Jurkat, Clone E6-1 (cell line): ENCODE results near the gene RBM33.

Experiments used
- DNase-seq: peaks from one replicate; pipeline ENCODE4 v3.0.0-alpha.2; 2011; ENCODE audit warnings: low read depth, low spot score
- H3K4me3 ChIP-seq: 2 replicates; pipeline ENCODE4 v1.5.1; 2011; ENCODE audit warnings: mild to moderate bottlenecking, low read length, control low read depth, moderate library complexity

The RBM33 gene

DNA sequence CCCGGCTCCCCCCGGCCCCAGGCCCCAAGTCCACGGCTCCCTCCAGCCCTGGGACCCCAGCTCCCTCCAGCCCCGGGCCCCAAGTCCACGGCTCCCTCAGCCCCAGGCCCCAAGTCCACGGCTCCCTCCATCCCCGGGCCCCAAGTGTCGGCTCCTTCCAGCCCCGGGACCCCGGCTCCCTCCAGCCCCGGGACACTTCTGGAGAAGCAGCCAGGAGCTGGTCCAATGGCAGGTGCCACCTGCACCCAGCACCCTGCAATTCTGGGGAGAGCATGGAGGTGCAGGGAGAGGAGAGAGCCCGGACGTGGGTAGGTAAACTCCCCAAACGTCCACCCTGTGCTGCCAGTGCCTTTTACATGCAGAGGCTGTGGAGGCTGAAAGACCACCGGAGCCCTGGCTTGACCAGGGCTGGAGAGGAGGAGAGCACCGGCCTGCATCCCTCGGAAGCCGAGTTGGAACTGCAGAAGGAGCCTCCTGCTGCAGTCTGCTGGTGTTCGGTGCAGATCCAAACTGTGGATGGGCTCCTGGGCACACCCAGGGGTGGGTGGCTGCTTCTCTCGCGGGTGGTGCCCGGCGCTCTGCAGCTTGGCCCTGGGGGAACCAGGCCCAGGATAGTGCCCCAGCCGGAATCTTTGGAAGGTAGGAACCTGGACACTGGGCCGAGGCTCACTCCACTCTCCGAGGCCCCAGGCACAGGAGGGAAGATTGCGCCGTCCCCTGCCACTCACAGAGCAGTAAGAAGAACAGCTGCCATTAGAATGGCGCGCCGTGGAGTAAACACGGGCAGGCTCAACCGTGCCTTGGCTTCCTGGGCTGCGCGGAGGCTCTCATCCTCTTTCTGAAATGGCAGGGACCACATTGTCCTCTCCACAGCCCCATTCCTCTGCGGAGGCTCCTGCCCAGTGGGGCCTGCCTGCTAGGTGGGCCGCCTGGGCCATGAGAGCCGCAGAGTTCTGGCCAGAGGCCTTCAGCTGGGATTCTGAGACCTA is 153.1 kb downstream of the RBM33 start:
- no peak for DNase-seq
- H3K4me3 ChIP-seq: no peak overlapping the region

DNA sequence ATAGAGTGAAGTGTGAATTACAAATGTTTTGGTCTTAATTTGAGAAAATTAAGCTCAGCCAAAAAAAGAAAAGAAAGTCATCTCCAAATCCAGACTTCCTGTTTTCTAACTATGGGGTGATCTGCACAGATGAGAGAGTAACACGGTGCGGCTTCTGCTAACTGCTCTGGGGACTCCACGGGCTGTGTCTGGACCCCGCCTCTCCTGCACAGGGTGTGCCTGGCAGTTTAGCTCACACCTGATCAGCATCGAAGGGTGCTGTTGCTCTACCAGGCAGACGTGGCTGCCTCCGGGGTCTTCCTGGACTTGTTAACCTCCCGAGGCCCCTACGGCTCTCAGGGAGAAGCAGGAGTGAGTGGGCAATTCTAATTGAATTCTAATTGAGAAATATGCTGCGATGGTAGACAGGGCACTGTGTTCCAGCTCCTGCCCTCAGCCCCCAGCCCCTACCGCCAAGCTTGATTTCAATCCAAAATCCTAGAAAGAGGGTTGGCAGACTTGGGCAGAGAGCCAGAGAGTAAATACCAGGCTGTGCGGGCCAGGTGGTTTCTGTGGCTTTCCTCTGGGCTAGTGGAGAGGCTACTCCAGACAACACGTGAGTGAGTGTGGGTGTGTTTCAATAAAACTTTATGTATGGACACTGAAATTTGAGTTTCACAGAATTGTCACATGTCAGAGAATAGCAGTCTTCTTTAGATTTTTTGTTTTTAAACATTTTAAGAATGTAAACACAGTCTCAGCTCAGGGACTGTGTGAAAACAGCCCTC is 154.4 kb downstream of the RBM33 start:
- H3K4me3 ChIP-seq: no peak overlapping the region
- DNase-seq: no peak

GRCh38 chr7:155799514-155799913 is 155.1 kb downstream of the RBM33 start:
- H3K4me3 ChIP-seq: no peak overlapping the region
- no peak for DNase-seq

GRCh38 chr7:155800301-155800700 is 155.8 kb downstream of the RBM33 start:
- DNase-seq: no peak
- no peak overlapping the region for H3K4me3 ChIP-seq

- no peak for DNase-seq
These were observed 156.3 kb downstream of the RBM33 start for GRCh38 chr7:155800741-155801267.

GRCh38 chr7:155802291-155802690 is 157.8 kb downstream of the RBM33 start:
- no peak for DNase-seq
- H3K4me3 ChIP-seq: no peak overlapping the region

More at GRCh38 chr7:155800741-155801267, 156.3 kb downstream of the RBM33 start:
- no peak overlapping the region for H3K4me3 ChIP-seq

GRCh38 chr7:155802906-155803417 is 158.5 kb downstream of the RBM33 start:
- no peak overlapping the region for H3K4me3 ChIP-seq
- no peak for DNase-seq

DNA sequence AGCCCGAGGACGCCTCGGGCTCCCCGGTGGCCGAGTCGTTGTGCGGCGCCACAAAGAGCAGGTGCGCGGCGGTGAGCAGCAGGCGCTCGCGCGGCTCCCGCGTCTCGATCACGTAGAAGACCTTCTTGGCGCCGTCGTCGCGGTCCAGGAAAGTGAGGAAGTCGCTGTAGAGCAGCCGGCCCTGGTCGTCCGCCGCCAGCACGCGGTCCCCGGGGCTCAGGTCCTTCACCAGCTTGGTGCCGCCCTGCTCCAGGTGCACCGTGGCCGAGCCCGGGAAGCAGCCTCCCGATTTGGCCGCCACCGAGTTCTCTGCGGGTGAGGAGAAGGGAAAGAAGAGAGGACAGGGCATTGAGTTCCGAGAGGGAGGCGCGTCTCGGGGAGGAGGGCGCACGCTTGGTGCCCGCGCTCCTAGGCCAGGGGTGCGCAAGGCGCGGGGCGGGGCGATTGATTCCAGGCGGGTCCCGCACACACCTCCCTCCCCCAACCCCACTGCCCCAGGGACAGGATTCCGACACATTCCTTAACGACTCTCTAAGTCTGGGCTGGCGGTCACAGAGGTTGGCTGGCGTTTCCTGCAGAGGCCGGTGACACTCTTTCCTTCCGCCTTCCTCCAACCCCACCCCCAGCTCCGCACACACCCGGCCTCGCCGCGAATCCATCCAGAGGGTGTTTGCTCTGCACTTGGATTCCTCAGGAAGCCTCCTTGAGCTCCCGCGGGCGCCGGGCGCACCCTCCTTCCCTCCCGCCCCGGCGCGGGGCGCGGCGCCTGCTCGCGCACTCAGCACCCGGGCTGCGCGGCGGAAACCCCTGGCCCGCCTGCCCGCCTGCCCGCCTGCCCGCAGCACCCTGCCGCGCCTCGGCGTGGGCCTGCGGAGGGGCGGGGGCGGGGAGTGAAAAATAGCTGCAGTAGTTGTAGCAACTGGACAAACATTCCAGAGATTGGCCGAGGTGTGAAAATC is 159.2 kb downstream of the RBM33 start:
- H3K4me3 ChIP-seq: peak overlapping the region; percentile 41
- no peak for DNase-seq

DNA sequence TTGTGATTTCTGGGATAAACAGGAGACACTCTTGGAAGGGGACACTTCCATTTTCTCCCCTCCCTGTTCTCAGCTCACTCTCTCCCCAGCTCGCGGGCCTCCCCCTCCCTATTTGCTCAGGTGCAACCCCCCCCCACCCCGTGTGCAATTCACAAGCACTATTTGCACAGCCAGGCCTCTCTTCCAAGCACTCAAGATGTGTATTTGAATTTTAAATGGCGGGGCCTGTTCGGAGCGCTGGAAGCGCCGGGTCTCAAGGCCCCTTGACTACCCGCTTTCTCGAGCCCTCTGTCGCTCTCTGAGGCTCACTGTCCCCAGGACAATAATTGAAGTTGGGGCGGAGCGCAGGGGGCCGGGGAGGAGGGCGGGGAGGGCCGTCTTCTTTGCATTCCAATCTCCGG is 160.0 kb downstream of the RBM33 start:
- DNase-seq: no peak
- H3K4me3 ChIP-seq: no peak overlapping the region

- peak; percentile 45 for DNase-seq
- peak overlapping the region; percentile 54 for H3K4me3 ChIP-seq
These were observed 160.7 kb downstream of the RBM33 start for GRCh38 chr7:155804897-155805825.

GRCh38 chr7:155805826-155806095 is 161.3 kb downstream of the RBM33 start:
- no peak for DNase-seq
- peak overlapping the region; percentile 54 for H3K4me3 ChIP-seq

GRCh38 chr7:155806096-155806871 is 161.8 kb downstream of the RBM33 start:
- DNase-seq: no peak
- H3K4me3 ChIP-seq: no peak overlapping the region

DNA sequence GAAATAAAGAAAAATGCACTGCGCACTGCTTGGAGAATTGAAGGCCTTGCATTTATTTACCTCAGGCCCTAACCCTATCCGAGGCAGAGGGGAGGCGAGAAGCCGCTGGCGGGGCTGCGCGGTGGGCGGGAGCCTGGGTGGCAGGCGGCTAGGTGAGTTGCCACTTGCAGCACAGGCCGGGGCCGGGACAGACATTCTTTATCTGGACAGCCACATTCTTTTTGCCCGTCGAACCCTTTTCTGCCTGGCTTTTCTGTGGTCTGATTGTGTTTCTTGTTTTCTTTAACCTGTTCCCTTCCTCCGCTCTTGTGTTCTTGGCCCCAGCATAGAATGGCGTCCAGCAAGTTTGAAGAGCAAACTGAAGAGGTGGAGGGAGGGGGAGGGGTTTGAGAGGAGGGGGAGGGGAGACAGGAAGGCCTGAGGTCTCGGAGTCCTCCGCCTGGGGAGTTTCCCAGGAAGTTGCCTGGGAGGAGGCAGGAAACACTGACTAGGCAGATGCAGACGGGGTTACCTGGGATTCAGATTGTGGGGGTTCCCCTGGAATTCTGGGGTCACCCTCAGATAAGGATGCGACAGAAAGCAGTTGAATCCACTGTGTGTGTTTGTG is 162.7 kb downstream of the RBM33 start:
- H3K4me3 ChIP-seq: no peak overlapping the region
- no peak for DNase-seq

GRCh38 chr7:155807789-155808548 is 163.5 kb downstream of the RBM33 start:
- no peak for DNase-seq
- no peak overlapping the region for H3K4me3 ChIP-seq

DNA sequence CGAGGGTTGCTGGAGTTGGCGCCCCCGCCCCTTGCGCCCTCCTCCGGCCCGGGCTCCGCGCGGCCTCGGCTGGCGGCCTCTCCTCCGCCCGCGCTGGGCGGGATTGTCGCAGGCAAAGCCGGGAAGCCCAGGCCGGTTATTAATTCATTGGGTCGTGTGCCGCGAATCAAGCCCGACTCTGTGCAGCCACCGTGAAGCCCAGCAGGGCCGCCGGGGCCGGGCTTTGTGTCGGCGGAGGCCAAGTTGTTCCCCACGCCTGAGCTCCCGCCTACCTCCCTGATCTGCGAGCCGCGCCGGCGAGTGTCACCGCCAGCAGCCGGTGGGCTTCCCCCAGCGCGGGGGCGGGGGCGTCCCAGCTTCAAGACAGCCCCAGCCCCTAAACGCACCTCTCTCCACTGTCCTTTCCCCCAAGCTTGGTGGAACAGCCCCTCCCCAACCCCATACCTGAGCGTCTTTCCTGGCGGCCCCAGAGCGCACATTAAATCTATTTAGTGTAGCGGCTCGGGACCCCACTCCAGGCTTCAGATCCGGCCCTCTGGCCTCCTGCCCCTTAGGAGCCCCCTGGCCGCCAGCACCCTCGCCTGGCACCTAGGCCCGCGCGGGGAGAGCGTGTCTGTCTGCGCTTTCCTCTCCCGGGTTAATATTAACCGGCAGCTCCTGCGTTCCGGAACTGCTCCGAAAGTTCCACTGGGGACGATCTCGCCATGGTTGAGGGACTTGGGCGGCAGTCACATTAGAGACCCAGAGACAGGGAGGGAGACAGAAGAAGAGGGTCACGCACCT is 164.3 kb downstream of the RBM33 start:
- DNase-seq: no peak
- H3K4me3 ChIP-seq: no peak overlapping the region
